ENCODE measurements around the gene SUN1.
"Not testable (repeated sequence)": the region's sequence is repeated elsewhere in the genome, so short reads cannot be mapped to it uniquely, and the experiment has no call there.

Gene SUN1

GRCh38 chr7:859359-860030, 27.2 kb downstream of the SUN1 start:
- no peak for DNase-seq

GRCh38 chr7:860149-860548, 27.9 kb downstream of the SUN1 start:
- no peak for DNase-seq

- no peak for DNase-seq
Measured at GRCh38 chr7:861222-861621, 28.9 kb downstream of the SUN1 start.

GRCh38 chr7:862157-862556, 29.9 kb downstream of the SUN1 start:
- DNase-seq: no peak

- DNase-seq: no peak
Measured at GRCh38 chr7:863106-863505, 30.8 kb downstream of the SUN1 start.

- no peak for DNase-seq
Measured at GRCh38 chr7:865921-866320, 33.6 kb downstream of the SUN1 start.

- DNase-seq: no peak
Measured at GRCh38 chr7:867001-867405, 34.7 kb downstream of the SUN1 start.

- DNase-seq: no peak
Measured at GRCh38 chr7:867406-868188, 35.3 kb downstream of the SUN1 start.

GRCh38 chr7:868189-868486, 35.9 kb downstream of the SUN1 start:
- DNase-seq: no peak

GRCh38 chr7:869348-869747, 37.1 kb downstream of the SUN1 start:
- DNase-seq: no peak

GRCh38 chr7:871900-872537, 39.7 kb downstream of the SUN1 start:
- no peak for DNase-seq

- DNase-seq: not testable (repeated sequence)
Measured at GRCh38 chr7:872685-873084, 40.4 kb downstream of the SUN1 start.

GRCh38 chr7:873367-874002, 41.2 kb downstream of the SUN1 start:
- peak; percentile 70 for DNase-seq

- no peak for DNase-seq
Measured at GRCh38 chr7:874031-874749, 41.9 kb downstream of the SUN1 start.

GRCh38 chr7:875051-875450, 42.8 kb downstream of the SUN1 start:
- DNase-seq: no peak

- no peak for DNase-seq
Measured at GRCh38 chr7:875476-876076, 43.3 kb downstream of the SUN1 start.

GRCh38 chr7:876077-876971, 44.0 kb downstream of the SUN1 start, which contains the start of gene GET4:
GET4 (plus strand) TSS chr7:876554; CDS start chr7:876646, 92 bp downstream.
- peak; percentile 93 for DNase-seq

GRCh38 chr7:876972-877311, 44.7 kb downstream of the SUN1 start:
- no peak for DNase-seq

GRCh38 chr7:877312-878232, 45.3 kb downstream of the SUN1 start:
- peak; percentile 13 for DNase-seq

- no peak for DNase-seq
Measured at GRCh38 chr7:879093-879492, 46.8 kb downstream of the SUN1 start.

Measured in stimulated activated CD4-positive, alpha-beta T cell treated with anti-CD3 and anti-CD28 coated beads, Interleukin-4, amount 100 ng/mL, for 1 hour (primary cell).